Measurements from ENCODE around the gene PEX11B.

The PEX11B gene

DNA sequence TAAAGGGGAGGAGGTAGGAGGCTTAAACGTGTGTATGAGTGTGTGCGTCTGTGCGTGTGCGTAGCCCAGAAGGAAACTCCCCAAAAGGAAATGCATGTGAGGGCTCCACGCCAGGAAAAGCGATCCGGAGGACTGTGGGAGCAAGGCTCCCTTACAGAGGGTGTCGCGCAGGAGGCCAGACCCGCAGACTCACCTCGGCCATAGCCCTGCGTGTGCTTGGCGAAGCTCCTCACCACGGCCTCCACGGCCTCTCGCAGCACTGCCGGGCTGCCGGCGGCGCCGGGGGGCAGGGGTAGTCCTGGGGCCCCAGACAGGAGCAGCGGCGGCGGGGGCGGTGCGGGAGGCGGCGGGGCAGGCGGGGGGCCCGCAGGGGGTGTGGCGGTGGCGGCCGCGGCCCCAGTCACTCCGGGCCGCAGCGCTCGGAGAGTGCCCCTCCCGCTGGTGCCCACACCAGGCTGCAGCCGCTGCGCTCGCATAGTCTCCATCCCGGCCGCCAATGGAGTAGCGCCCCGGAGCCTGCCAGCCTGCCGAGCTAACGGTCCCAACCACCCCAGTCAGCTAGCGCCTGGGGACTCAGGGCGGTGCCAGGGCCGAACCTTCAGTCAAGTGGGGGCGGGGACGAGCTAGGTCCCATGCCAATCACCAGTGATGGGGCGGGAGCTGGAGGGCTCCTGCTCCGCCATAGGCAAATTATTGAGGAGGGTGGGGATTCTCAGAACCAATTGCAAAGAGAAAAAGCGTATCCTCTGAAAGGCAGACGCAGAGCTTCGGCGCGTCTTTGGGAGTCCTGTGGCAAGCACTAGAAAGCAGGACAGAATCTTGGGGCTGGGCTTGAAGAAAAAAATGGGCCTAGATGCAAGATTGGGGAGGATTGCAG, 39.2 kb upstream of the PEX11B start, which contains the start of gene LIX1L (continued):
- TF ChIP-seq ZBTB26 (tag by site-specific recombination; optimal IDR thresholded peaks at IDR 0.05) (peak; percentile 64), ZNF112 (tag by site-specific recombination; IDR thresholded peaks at IDR 0.05) (no peak)

DNA sequence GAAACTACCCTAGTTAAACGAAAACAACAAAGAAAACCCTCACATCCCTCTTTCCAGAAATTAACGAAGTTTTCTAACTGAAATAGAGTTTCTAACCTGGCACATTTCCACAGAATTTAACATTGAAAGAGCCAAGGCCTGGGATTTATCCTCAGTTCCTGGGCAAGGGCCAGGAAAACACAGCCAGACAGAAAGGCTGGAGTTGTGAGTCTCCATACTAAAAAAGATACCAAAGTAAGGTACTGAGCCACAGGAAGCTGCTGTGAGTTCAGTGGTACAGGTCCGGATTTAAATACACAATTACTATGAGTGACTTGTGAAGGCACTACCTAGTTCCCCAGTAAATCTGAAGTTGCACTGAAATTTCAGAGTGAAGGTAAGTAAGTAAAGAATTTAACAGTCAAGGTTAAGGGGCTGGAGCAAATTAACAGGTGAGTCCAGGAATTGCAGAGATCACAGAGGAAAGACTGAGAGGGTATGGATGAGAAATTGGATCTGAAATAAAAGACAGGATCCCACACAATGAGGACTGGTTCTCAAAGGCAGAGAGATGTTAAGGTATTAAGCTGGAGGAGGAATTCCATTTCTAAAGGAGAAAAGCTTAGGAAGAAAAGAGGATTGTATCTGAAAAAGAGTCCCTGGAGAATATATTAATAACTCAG, 38.4 kb upstream of the PEX11B start:
- H3K4me3 ChIP-seq (ENCODE audit: low read depth, low read length) = peak overlapping the region; percentile 81
- peaks cover 6% of the 10 kb centered on the region for H3K4me1 ChIP-seq (ENCODE audit: control insufficient read depth, insufficient read depth, low read length)
- H3K27ac ChIP-seq (ENCODE audit: extremely low read depth, low read depth, low read length) = peak overlapping the region; percentile 49; the same call in 1 of the 2 replicates
- no peaks in the 10 kb centered on the region for H3K36me3 ChIP-seq (ENCODE audit: control insufficient read depth in 2 of 2, insufficient read depth in 1 of 2, low read length in 2 of 2)
- no peaks in the 10 kb centered on the region for H3K9me3 ChIP-seq (ENCODE audit: control insufficient read depth, insufficient read depth, low read depth, low read length)
- CTCF ChIA-PET = interaction anchor here (0.7 to 3.6 kb wide), 4 partner anchors 23 to 87 kb away, joined by 3 to 15 read pairs (median 4); partner anchors contain the start of gene RBM8A
- POLR2A ChIA-PET = interaction anchor here (1.4 to 2.6 kb wide), 8 partner anchors 10 to 98 kb away, joined by 3 to 51 read pairs (median 6); partner anchors contain the start of genes PEX11B, PIAS3 and RBM8A
- no peak for TF ChIP-seq PRDM4 (tag by site-specific recombination; IDR thresholded peaks at IDR 0.05)
- TF ChIP-seq ZBTB17 (tag by site-specific recombination; IDR thresholded peaks at IDR 0.05) = peak; percentile 79
- no peak for TF ChIP-seq ZNF416 (tag by site-specific recombination; IDR thresholded peaks at IDR 0.05)
- TF ChIP-seq ZNF664 (tag by site-specific recombination; IDR thresholded peaks at IDR 0.05) = peak; percentile 91
- no peak for TF ChIP-seq ZNF169 (tag by site-specific recombination; IDR thresholded peaks at IDR 0.05)
- no peak for TF ChIP-seq ZNF394 (tag by site-specific recombination; IDR thresholded peaks at IDR 0.05; ENCODE audit: borderline replicate concordance)
- TF ChIP-seq SP3 (tag by site-specific recombination; IDR thresholded peaks at IDR 0.05) = no peak
- TF ChIP-seq ZNF530 (tag by site-specific recombination; IDR thresholded peaks at IDR 0.05; ENCODE audit: low read depth) = no peak
- no peak for TF ChIP-seq ZNF140 (tag by site-specific recombination; IDR thresholded peaks at IDR 0.05)
- TF ChIP-seq SETDB1 (IDR thresholded peaks at IDR 0.05; ENCODE audit: insufficient read length, low read length) = no peak
- TF ChIP-seq MYNN (tag by site-specific recombination; IDR thresholded peaks at IDR 0.05; ENCODE audit: borderline replicate concordance) = no peak
- no peak for TF ChIP-seq ZNF354C (tag by site-specific recombination; IDR thresholded peaks at IDR 0.05; ENCODE audit: borderline replicate concordance, low read depth)
- TF ChIP-seq ZBTB1 (tag by site-specific recombination; IDR thresholded peaks at IDR 0.05) = no peak
- no peak for TF ChIP-seq SALL2 (tag by site-specific recombination; IDR thresholded peaks at IDR 0.05; ENCODE audit: borderline replicate concordance)
- peak; percentile 61 for TF ChIP-seq SCRT2 (tag by site-specific recombination; IDR thresholded peaks at IDR 0.05)
- TF ChIP-seq ZNF366 (tag by site-specific recombination; conservative IDR thresholded peaks at IDR 0.05) = peak; percentile 59
- peak; percentile 18; the same call in 1 of the 2 replicates for TF ChIP-seq ZNF624 (tag by site-specific recombination; IDR thresholded peaks at IDR 0.05)
- TF ChIP-seq ZNF707 (tag by site-specific recombination; IDR thresholded peaks at IDR 0.05) = no peak
- TF ChIP-seq, protein P1, sequence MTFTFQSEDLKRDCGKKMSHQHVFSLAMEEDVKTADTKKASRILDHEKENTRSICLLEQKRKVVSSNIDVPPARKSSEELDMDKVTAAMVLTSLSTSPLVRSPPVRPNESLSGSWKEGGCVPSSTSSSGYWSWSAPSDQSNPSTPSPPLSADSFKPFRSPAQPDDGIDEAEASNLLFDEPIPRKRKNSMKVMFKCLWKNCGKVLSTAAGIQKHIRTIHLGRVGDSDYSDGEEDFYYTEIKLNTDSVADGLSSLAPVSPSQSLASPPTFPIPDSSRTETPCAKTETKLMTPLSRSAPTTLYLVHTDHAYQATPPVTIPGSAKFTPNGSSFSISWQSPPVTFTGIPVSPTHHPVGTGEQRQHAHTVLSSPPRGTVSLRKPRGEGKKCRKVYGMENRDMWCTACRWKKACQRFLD (tag by site-specific recombination; IDR thresholded peaks at IDR 0.05) = no peak
- TF ChIP-seq YY1 (tag by site-specific recombination; IDR thresholded peaks at IDR 0.05) = no peak
- TF ChIP-seq HOXD13 (CRISPR knock-in tag; IDR thresholded peaks at IDR 0.05; ENCODE audit: borderline replicate concordance) = no peak
- TF ChIP-seq ZNF341 (tag by site-specific recombination; IDR thresholded peaks at IDR 0.05; ENCODE audit: low read depth) = no peak
- no peak for TF ChIP-seq ZNF580 (tag by site-specific recombination; IDR thresholded peaks at IDR 0.05)
- TF ChIP-seq HOXA7 (CRISPR knock-in tag; IDR thresholded peaks at IDR 0.05; ENCODE audit: borderline replicate concordance) = no peak
- TF ChIP-seq ZNF350 (tag by site-specific recombination; IDR thresholded peaks at IDR 0.05) = no peak
- TF ChIP-seq ZEB2 (tag by site-specific recombination; IDR thresholded peaks at IDR 0.05) = no peak
- peak; percentile 43; the same call in 1 of the 2 replicates for TF ChIP-seq PRDM1 (tag by site-specific recombination; IDR thresholded peaks at IDR 0.05)
- TF ChIP-seq ZXDB (tag by site-specific recombination; IDR thresholded peaks at IDR 0.05) = 0 out of 2 replicates have a peak, but pooled peaks have one; percentile 5
- no peak for TF ChIP-seq FEZF1 (tag by site-specific recombination; IDR thresholded peaks at IDR 0.05)
- TF ChIP-seq ZNF311 (tag by site-specific recombination; IDR thresholded peaks at IDR 0.05; ENCODE audit: borderline replicate concordance) = no peak

Data from HEK293 (cell line).